ENCODE results near the gene XXYLT1.
"Not testable (repeated sequence)": the region's sequence is repeated elsewhere in the genome, so short reads cannot be mapped to it uniquely, and the experiment has no call there.

Gene XXYLT1

DNA sequence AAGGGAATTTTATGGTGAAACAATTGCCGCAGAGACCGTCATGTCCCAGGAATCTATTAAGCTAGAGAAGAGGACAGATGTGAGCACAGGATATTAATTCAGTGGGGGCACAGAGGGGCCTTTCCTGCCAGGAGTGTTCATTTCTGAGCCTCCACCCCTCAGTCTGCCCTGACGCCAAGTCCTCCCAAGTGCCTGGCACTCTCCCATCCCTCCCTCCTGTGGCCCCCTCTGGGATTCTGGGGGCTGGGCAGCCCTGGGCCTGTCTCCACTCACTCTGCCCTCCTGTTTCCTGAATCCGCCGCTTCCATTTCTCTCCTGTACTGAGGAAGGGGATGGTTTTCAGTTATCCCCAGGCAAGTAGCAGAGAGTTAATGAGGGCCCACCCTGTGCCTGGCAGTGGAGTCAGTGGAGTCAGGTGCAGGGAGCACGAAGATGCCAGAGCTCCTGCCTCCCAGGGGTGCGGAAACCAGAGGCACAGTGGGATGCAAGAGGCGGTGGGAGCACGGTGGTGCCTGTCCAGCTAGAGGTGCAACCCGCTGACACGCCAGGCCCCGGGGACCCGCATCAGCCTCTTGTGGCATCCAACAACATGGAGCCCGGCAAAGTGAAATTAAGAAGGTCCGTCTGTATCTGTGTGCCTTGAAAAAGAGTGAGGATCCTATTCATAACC is 212.5 kb downstream of the XXYLT1 start:
- DNase-seq: no peak

DNA sequence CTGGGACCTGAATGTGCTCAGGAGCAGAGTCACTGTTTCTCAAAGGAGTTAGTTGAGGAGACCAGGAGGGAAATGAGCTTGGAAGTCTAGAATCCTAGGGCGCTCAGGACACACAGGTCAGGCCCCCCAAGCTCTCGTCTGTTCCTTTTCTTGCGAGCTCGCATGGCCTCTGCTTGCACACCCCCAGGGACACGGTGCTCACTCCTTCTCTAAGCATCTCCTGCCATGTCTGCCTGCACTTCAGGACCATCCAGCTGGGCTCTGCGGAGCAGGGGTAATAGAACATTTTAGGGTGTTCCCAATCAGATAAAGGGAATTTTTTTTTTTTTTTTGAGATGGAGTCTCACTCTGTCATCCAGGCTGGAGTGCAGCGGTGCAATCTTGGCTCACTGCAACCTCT is 213.2 kb downstream of the XXYLT1 start:
- no peak for DNase-seq

DNA sequence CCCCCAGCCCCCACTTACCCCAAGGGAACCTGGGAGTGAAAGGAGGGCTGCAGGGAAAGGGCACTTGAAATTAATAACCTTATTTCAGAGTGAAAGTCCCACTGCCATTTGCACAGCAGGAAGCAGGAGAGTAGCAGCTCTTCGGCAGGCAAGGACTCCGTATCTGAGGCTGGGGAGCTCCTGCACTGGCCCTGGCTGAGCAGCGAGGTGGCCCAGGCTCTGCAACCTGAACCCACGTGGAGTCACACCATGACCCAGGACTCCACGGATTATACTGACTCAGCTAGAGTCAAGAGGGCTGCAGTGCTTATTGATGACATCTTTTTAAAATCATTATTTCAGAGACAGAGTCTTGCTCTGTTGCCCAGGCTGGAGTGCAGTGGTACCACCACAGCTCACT is 214.5 kb downstream of the XXYLT1 start:
- DNase-seq: no peak

DNA sequence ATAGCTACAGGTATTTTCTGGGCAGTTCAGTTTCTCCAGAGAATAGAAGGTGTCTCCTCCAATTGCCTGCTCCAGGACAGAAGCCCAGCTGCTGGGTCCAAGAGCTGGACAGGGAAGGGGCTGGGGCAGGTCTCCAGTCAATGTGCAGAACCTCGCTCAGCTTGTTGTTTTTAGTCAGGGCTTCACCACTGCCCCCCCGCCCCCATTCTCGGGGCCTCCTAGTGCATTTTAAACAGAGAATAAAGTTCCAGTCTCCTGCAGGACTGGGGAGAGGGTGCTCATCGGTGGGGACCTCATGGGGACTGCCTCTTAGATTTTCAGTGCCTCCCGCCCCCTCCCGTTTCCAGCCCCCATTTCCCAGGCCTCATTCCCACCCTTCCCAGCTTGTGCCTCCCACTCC is 216.6 kb downstream of the XXYLT1 start:
- no peak for DNase-seq

DNA sequence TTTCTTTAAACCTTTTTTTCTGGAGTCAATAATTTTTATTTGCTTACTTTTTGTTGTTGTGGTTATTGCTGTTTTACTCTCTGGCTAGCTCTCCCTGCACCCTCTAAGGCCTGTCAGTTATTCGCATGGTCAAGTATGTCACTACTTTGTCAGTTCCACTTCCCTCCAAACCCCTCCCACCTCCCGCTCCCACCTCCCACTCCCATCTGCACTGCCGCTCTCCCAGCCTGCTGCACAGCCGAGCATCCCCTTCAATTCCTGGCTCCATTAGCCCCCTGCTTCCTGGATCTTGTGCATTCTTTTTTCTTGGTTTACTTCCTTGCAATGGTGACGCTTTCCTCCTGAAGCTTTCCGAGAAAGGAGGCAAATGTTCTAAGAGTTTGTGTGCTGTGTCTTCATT is 218.0 kb downstream of the XXYLT1 start:
- no peak for DNase-seq

DNA sequence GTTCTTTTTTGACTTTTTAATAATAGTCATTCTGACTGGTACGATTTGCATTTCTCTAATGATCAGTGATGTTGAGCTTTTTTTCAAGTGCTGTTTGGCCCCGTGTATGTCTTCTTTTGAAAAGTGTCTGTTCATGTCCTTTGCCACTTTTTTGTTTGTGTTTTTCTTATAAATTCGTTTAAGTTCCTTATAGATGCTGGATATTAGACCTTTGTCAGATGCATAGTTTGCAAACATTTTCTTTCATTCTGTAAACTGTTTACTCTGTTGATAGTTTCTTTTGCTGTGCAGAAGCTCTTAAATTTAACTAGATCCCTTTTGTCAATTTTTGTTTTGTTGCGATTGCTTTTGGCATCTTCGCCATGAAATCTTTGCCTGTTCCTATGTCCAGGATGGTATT is 220.7 kb downstream of the XXYLT1 start:
- not testable (repeated sequence) for DNase-seq

DNA sequence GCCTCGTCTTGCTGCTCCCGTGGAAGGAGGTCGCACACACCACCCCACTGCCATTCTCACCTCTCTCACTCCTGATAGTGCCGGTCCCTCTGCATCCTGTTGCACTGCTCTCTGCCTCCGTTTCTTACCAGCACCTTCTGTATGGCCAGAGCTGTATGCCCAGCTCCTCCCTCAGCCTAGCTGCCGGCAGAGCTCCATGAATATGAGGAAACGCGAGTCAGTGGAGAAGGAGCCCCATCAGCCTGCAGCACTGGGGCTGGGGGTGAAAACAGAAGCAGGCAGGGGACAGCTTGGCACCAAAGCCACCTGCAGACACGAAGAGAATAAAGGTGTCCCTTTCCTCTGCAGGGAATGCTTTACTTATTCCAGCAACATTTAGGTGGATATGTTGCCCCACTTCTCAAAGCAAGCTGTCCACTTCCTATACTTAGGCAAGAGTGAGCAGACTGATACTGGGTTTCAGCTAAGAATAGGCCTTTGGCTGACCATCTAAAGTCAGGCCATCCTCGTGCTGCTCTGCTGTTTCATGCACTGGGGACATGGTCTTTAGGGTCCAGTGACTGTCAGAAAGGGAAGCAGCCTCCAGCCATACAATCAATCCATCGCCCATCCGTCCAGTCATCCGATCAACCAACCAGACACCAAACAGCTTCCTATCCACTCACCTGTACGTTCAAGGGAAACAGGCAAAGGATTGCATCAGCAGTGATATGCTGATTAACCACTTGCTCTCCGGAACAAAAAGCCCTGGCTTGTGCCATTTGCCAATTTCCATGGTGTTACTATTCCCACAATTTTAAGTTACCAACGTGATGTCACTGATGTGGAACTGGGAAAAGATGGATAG is 222.7 kb downstream of the XXYLT1 start:
- no peak for DNase-seq

DNA sequence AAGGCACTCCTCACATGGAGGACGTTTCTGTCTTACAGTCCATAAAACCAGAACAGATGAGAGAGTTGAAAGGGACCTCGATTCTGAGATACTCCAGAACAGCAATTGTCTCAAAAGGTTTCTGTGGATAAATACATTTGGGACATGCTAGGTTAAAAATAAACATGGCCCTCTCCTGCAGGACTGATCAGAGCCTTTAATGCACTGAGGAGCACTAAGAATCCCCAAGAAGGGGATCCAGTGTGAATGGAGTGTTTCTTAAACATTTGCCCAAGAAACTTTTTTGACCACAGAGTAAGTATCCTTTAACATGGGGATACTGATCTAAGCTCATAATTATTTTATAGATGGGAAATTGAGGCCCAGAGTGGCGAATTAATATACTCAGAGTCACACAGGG is 223.4 kb downstream of the XXYLT1 start:
- no peak for DNase-seq

DNA sequence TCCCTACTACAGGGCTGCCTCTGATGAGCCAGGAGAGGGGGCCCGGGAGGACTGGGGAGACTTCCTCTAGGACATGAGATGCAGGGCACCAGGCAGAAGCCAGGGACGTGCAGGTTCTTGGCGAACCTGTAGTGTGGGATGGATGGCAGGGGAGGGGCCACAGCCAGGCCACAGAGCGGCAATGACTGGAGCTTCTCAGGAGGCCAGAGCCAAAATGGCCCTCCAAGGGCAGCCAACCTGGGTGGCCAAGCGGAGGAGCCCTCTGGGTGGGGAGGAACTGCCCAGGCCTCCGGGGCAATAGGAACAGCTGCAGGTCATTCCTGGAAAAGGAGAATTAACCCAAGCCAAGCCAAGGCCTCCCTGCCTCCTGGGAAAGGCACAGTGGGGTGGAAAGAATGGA is 224.5 kb downstream of the XXYLT1 start:
- DNase-seq: no peak

DNA sequence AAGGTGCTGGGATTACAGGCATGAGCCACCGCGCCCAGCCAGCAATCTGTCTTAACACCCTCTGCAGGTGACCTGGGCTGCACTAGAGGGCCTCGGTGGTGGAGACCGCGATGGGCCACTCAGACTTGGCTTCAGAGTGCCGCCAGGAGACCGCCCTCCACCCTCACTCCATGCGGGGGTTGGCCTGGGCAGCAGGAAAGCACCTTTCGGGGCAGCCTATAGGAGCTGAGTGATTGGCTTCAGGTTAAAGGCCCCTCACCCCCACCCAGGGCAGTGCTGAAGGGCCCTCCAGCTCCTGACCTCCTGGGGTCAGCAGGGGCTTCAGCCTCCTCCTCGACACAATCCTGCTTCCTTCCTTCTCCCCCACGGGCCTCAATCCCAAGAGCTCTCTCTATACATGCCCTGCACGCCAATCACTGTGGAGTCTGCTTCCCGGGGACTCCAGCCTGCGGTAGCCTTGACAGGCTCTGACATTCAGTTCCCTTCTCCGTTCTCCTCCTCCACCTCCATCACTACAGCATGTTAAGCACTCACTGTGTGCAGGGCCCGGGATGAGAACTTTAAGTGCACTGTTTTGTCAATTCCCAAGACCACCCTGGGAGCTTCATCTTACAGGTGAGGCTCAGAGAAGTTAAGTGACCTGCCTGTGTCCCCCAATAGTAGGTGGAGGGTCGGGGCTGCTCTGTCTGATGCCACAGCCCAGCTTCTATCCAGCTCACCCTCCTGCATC is 225.3 kb downstream of the XXYLT1 start:
- DNase-seq: no peak

DNA sequence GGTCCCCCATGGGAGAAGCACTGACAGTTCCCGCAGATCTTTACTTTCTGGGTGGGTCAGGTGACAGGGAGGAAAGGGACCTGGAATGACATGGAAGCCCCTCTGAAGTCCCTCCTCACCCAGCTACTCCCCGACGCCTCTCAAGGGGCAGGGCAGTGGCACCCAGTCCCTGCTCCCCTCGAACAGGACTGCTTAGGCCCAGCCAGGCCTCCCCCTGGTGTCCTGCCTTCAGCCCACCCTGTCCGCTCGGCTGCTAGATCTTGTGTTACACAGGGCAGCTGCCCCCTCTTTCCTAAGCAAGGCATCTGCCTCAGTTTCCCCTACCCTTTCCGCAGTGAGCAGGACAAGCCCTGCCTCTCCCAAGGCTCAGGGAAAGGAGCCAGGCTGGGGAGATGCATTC is 226.5 kb downstream of the XXYLT1 start:
- no peak for DNase-seq

DNA sequence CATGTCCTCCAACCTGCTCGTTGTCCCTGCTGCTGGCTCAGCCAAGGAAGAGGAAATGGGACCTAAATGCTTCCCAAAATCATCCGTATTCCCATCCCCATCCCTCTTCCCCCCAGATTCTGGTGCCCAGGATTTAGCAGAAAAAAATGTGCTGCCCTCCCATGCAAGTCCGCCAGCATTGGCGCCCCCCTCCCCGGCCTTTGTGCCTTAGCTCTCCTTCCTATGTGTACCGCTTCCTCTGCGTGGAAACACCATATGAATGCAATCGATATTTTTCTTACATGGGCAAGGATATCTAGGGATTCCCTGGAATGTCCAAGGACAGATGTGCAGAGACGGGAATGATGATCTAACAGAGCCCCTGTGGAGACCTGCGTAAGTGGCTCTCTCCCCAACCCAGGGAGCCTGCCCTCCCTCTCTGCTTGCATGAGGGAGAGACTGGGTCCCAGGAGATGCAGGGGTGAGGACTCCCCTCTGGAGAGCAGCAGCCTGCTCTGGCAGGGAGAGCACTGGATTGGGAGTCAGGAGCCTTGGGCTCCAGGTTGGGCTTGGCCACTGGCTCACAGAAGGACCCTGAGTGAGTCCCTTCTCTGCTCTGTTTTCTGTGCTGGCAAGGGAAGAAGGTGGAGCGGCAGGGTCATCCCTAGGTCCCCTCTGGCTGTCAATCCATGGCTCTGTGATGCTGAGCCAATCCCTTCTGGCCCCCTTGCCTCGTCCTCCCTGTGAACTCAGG is 227.2 kb downstream of the XXYLT1 start:
- DNase-seq: no peak

DNA sequence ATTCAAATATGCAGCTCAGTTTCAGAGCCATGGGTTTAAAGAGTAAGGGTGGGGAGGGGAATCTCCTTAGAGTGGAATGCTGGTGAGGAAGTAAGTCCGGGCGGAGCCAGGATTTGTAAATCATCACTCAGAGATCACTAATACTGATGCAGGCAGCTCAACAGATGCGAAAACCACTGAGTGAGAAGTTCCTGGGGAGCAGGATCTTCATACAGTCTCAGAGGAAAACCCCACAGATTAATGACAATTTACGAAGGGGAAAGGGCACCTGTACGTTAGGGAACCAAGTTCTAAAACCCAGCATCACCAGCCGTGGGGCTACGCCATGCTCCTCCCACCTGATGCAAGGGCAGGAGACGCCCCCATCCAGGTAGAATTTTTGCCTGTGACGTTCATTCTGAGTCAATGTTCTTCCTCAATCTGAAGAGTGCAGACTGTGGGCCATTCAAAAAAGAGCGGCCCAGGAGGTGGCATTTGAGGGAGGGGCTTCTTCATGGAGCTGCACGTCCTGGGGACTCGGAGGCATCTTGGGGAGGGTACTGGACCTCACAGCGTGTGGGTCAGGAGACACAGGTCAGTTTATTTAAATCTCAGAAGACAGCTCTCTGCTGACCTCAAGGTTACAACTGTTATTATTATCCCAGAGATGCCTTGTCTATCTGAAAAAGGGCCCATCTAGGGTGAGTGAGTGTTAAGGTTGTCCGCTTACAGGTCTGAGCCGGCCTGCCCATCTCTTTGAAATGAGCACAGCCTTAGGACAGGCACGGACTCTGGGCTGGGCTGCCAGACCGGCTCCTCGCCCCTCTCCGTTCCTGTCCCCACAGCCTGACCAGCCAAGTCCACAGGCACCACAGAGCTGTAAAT is 228.0 kb downstream of the XXYLT1 start:
- DNase-seq: no peak

DNA sequence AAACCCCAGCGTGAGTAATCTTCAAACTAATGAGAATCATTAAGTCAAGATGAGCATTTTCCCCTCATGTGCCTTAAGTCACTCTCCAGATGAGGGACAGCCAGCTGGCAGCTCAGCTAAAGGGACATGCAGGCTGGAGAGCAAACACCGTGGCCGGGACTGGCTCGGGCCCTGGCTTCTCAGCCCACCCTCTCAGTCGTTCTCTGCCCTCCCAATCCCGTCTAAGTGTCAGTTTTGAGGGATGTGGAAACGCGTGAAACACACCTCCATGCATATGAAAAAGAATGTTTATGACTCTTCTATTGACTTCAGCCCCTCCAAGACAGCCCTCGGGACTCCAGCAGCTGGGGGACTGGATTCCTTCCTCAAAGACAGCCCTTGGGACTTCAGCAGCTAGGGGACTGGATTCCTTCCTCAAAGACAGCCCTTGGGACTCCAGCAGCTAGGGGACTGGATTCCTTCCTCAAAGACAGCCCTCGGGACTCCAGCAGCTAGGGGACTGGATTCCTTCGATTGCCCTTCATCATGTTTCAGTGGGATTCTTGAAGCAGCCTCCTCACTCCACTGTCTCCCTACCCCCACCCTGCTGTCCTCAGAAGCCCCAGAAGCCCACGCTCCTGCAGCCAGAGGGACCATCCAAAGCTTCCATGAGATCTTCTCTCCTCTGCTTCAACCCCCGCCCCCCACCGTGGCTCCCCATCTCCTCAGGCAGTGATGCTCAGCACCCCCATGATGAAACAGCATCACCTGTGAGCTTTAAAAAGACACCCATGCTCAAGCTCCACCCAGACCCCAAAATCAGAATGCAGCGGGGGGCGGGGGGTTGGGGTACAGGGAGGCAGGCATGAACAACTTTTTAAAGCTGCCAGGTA is 228.9 kb downstream of the XXYLT1 start:
- DNase-seq: no peak

DNA sequence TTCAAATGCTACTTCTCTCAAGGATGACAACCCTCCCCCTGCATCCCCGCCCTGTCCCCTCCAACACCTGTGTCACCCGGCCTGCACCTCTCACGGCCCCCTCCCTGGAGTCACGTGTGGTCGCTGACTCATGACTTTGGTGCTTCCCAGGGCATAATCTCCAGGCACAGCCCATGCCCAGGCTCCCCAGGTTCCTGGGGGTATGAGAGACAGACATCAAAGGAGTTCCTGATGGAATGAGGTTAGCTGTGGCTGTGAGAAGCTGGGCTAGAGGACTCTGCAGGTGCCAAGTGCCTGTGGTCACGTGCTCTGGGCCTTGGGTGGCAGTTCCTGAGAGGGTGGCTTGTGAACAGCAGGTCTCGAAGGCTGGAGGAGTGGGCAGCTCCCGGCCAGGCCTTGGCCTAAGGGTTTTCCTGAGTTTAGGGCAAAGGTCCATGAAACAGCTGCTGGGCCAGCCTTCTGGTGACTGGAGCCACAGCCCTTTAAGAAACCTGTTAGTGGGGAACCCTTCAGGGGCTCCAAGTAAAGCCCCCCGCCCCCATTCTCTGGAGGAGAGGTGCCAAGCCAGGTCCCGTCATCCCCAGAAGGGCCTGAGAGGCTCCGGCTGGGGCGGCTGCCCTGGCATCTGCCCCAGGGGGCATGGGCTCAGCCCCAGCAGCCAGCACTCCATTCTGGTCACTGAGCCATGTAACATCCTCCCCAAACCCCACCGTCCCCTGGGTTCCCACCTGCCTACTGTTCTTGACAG is 230.0 kb downstream of the XXYLT1 start:
- DNase-seq: no peak

DNA sequence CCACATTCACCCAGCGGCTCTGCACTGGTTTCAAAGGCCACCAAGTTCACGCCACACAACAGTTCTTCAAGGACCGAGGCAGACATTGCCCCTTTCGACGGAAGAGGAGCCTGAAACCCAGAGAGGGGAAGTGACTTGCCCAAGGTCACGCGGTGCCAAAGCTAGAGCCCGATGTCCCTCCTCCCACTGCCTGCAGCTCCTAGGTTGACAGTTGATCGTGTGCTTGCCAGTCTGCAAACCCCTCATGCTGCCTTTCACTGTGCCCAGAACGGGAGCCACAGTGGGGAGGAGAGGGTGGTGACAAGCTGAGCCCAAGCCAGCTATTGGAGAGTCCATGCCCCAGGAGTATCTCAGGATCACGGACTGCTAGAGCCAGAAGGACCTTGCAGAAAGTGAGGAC is 230.9 kb downstream of the XXYLT1 start:
- peak; percentile 96 to 99 for DNase-seq

DNA sequence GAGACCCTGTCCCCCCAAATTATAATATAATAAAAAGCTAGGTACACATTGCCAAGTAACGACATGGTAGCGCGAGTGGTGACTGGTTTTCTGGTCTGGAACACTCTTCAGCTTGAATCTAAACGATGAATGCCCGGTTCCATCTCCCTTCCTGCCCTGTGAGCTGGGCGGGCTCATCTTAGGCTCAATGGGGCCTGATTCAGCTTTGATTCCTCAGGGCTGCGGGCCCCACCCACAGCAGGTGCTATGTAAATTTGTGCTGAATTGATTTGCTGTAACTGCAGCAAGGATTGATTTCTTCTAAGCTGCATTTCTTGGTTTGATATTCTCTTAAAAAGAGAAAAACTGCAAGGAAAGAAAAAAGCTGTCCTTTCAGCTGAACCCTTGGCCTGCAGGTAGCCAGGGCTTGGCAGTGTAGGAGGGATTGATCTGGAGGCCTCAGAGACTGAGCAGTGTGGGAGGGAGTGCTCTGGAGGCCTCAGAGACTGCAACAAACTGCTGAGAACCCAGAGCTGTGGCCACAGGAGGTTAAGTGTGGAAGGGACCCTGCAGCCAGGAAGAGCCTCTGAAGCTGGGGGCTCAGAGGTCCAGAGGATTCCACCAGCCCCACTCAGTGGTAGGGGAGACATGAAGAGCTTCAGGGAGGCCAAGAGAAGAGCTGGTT is 231.6 kb downstream of the XXYLT1 start:
- no peak for DNase-seq

DNA sequence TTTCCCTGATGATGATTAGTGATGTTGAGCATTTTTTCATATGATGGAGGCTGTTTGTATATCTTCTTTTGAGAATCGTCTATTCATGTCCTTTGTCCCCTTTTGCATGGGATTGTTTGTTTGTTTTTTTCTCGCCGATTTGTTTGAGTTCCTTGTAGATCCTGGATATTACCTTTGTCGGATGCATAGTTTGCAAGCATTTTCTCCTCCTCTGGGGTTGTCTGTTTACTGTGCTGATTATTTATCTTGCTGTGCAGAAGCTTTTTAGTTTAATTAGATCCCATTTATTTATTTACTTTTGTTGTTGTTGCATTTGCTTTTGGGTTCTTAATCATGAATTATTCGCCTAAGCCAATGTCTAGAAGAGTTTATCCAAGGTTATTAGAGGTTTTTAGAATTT is 232.8 kb downstream of the XXYLT1 start:
- DNase-seq: no peak

DNA sequence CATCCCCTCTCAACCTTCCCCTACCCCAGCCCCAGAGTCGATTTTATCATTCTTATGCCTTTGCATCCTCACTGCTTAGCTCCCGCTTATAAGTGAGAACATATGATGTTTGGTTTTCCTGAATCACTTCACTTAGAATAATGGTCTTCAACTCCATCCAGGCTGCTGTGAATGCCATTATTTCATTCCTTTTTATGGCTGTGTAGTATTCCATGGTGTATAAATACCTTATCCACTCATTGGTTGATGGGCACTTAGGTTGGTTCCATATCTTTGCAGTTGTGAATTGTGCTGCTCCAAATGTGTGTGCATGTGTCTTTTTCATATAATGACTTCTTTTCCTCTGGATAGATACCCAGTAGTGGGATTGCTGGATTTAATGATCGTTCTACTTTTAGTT is 233.4 kb downstream of the XXYLT1 start:
- not testable (repeated sequence) for DNase-seq

DNA sequence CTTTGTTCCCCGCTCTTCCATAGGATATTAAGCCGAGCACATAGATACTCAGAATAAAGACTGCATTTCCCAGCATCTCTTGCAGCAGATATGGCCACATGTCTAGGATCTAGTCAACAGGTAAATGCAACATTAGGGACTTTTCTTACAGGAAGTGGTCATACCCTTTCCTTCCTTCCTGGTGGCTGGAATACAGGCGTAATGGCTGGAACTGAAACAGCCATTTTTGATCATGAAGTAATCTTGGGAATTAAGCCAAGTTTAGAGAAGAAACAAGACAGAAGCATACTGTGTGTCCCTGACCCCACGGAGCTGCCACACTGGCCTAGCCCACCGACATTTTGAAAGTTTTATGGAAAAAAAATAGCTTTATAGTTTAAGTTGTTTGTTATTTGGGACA is 234.0 kb downstream of the XXYLT1 start:
- no peak for DNase-seq

Measured in AML-193 (cell line).